ENCODE measurements around the gene CTNNA3.

- no peak for TF ChIP-seq CTCF (IDR thresholded peaks at IDR 0.05)
- no peak for TF ChIP-seq POLR2A (IDR thresholded peaks at IDR 0.05)
Observed at GRCh38 chr10:66852811-66853210, 843.2 kb downstream of the CTNNA3 start.

Data from uterus (tissue), 2 donors.